GM21528 (cell line): ENCODE measurements around the gene SPATA31E1.
"Not testable (repeated sequence)": the region's sequence is repeated elsewhere in the genome, so short reads cannot be mapped to it uniquely, and the experiment has no call there.

Experiments used
- ATAC-seq: cut with Tn5 transposase; IDR thresholded peaks from one replicate; pipeline ENCODE4 v1.9.1; 2021; ENCODE audit warnings: mild to moderate bottlenecking, moderate library complexity; ENCODE audit not compliant: unreplicated experiment, low FRiP score

Gene SPATA31E1

GRCh38 chr9:87919013-87919412 lies 36.3 kb downstream of the SPATA31E1 start:
- ATAC-seq, result not testable (repeated sequence)

- not testable (repeated sequence) for ATAC-seq
Measured at GRCh38 chr9:87921561-87921960, 38.9 kb downstream of the SPATA31E1 start.

- ATAC-seq, result not testable (repeated sequence)
Measured at GRCh38 chr9:87923012-87923411, 40.3 kb downstream of the SPATA31E1 start.

- not testable (repeated sequence) for ATAC-seq
Measured at GRCh38 chr9:87924851-87925250, 42.2 kb downstream of the SPATA31E1 start.

- not testable (repeated sequence) for ATAC-seq
Measured at GRCh38 chr9:87929152-87929551, 46.5 kb downstream of the SPATA31E1 start.

GRCh38 chr9:87934444-87934843 lies 51.8 kb downstream of the SPATA31E1 start:
- ATAC-seq, result not testable (repeated sequence)

GRCh38 chr9:87937352-87937751 lies 54.7 kb downstream of the SPATA31E1 start:
- ATAC-seq, result not testable (repeated sequence)

GRCh38 chr9:87937918-87938317 lies 55.2 kb downstream of the SPATA31E1 start:
- ATAC-seq, result not testable (repeated sequence)

GRCh38 chr9:87938336-87938735 lies 55.7 kb downstream of the SPATA31E1 start:
- ATAC-seq, result not testable (repeated sequence)
